Adrenal gland (tissue), 5 donors: ENCODE measurements around the gene JAKMIP2.

ENCODE experiments used
- CTCF ChIP-seq, 6 experiments: fragments of 450-650 bp in 4 of 6; fragments of 200-600 bp in 2 of 6; sonication (generic) in 1 of 6; IDR thresholded peaks; 1 replicate in 5 of 6; 2 replicates in 1 of 6; pipeline versions ENCODE4 v1.5.1 to v1.8.0; 2016 to 2021; ENCODE audit warnings: antibody characterized with exemption in 6 of 6, mild to moderate bottlenecking in 2 of 6, moderate library complexity in 1 of 6
- POLR2A ChIP-seq, 2 donors: fragments of 450-650 bp; IDR thresholded peaks; one replicate each; pipeline ENCODE4 v1.6.1; 2017; ENCODE audit warnings: antibody characterized with exemption in 2 of 2, mild to moderate bottlenecking in 2 of 2, moderate library complexity in 1 of 2
- donor health status: DM: no; HTN: no; CAD: no.

GRCh38 chr5:147752033-147752432, 30.5 kb downstream of the JAKMIP2 start:
- no peak for TF ChIP-seq CTCF (IDR thresholded peaks at IDR 0.05)
- no peak for TF ChIP-seq POLR2A (IDR thresholded peaks at IDR 0.05)
